Endodermal cell (in vitro differentiated cells): ENCODE measurements around the gene COL23A1. TPM values are rescaled to one million over a fixed set of nuclear protein-coding genes. Genes with fewer than 3 reads are reported as not detected.

ENCODE experiments used
- DNase-seq: peaks from one replicate; pipeline ENCODE4 v3.0.0-alpha.2; 2017
- H3K27ac ChIP-seq: 2 replicates; pipeline ENCODE4 v1.5.1; 2013; ENCODE audit warnings: mild to moderate bottlenecking, low read depth, low read length, moderate library complexity
- H3K27me3 ChIP-seq: 2 replicates; pipeline ENCODE4 v1.6.1; 2013; ENCODE audit warnings: mild to moderate bottlenecking, low read length, moderate library complexity; ENCODE audit not compliant: insufficient read depth, control insufficient read depth, poor library complexity, severe bottlenecking
- H3K36me3 ChIP-seq: 2 replicates; pipeline ENCODE4 v1.7.0; 2013; ENCODE audit warnings: mild to moderate bottlenecking, low read length, moderate library complexity; ENCODE audit not compliant: control insufficient read depth, insufficient read depth
- H3K4me1 ChIP-seq: one replicate; pipeline ENCODE4 v1.7.0; 2013; ENCODE audit warnings: low read length; ENCODE audit not compliant: control insufficient read depth, insufficient read depth
- H3K4me3 ChIP-seq: 2 replicates; pipeline ENCODE4 v1.5.1; 2013; ENCODE audit warnings: mild to moderate bottlenecking, low read length, moderate library complexity
- H3K9ac ChIP-seq: 2 replicates; pipeline ENCODE4 v1.6.1; 2013; ENCODE audit warnings: mild to moderate bottlenecking, low read length, moderate library complexity; ENCODE audit not compliant: poor library complexity, severe bottlenecking; ENCODE audit errors: extremely low read depth
- H3K9me3 ChIP-seq: 2 replicates; pipeline ENCODE4 v1.6.1; 2013; ENCODE audit warnings: mild to moderate bottlenecking, low read length, moderate library complexity; ENCODE audit not compliant: control insufficient read depth
- H3K27ac Mint-ChIP-seq: 2 replicates; pipeline ENCODE4 v1.8.0; 2020; ENCODE audit warnings: mixed read lengths
- H3K27me3 Mint-ChIP-seq: 2 replicates; pipeline ENCODE4 v1.8.0; 2021; ENCODE audit warnings: mild to moderate bottlenecking, mixed read lengths; ENCODE audit not compliant: insufficient read depth
- H3K36me3 Mint-ChIP-seq: 2 replicates; pipeline ENCODE4 v1.8.0; 2020; ENCODE audit warnings: low read depth, mixed read lengths
- H3K4me1 Mint-ChIP-seq: 2 replicates; pipeline ENCODE4 v1.8.0; 2020; ENCODE audit warnings: mixed read lengths
- H3K4me3 Mint-ChIP-seq: 2 replicates; pipeline ENCODE4 v1.8.0; 2020; ENCODE audit warnings: mild to moderate bottlenecking, moderate library complexity, mixed read lengths
- H3K9me3 Mint-ChIP-seq: 2 replicates; pipeline ENCODE4 v1.8.0; 2020; ENCODE audit warnings: mild to moderate bottlenecking, mixed read lengths
- CTCF ChIP-seq: fragments of 200-600 bp; sonication (generic); conservative IDR thresholded peaks from 2 replicates; pipeline ENCODE4 v1.5.0; 2021; ENCODE audit warnings: antibody characterized with exemption, mild to moderate bottlenecking
- WGBS, 2 experiments: methylation state at CpG; one replicate each; pipeline versions ENCODE4 v1.1.5 to v1.1.7; 2013; ENCODE audit warnings: missing lambda C conversion rate in 2 of 2, mixed read lengths in 1 of 2; ENCODE audit not compliant: insufficient coverage in 1 of 2, insufficient read length in 1 of 2; 5-methylcytosine and 5-hydroxymethylcytosine counted together
- total RNA-seq, 2 donors: library from RNA; stranded (reverse); fragmentation: NEBNext Ultra II Directional in 1 of 2; extraction: Animal tissue kit (Norgen Biotek cat#: 25700) in 1 of 2; gene quantifications; 2 replicates in 1 of 2; 3 replicates in 1 of 2; pipeline ENCODE4 v1.2.1, GENCODE V29; 2021

The COL23A1 gene
- total RNA-seq, 2 donors from 2014 or later, result 50.2 to 71.3 TPM

GRCh38 chr5:178250263-178250662, 339.9 kb downstream of the COL23A1 start:
- Mint-ChIP-seq H3K36me3 (peaks cover 6% of the 10 kb centered on the region), H3K27me3 (peaks cover 2% of the 10 kb centered on the region), H3K9me3 (no peaks in the 10 kb centered on the region), H3K4me3 (no peak overlapping the region), H3K27ac (no peak overlapping the region), H3K4me1 (peaks cover 5% of the 10 kb centered on the region)
- Histone ChIP-seq H3K4me1 (no peaks in the 10 kb centered on the region), H3K27me3 (no peaks in the 10 kb centered on the region), H3K27ac (no peak overlapping the region), H3K9ac (no peak overlapping the region), H3K36me3 (no peaks in the 10 kb centered on the region), H3K9me3 (no peaks in the 10 kb centered on the region), H3K4me3 (no peak overlapping the region)
- DNase-seq, result no peak
- WGBS, 2 experiments, result 89 to 92% methylated on average over 4 to 6 of the region's 6 CpGs
- TF ChIP-seq CTCF, result no peak

GRCh38 chr5:178249191-178249989, 340.8 kb downstream of the COL23A1 start:
- 83 to 88% methylated on average over 6 to 13 of the region's 13 CpGs for WGBS, 2 experiments

GRCh38 chr5:178248750-178249149, 341.4 kb downstream of the COL23A1 start:
- Histone ChIP-seq H3K4me3 (no peak overlapping the region), H3K9me3 (no peaks in the 10 kb centered on the region), H3K4me1 (no peaks in the 10 kb centered on the region), H3K27me3 (no peaks in the 10 kb centered on the region), H3K27ac (no peak overlapping the region), H3K36me3 (no peaks in the 10 kb centered on the region), H3K9ac (no peak overlapping the region)
- no peak overlapping the region for H3K4me3 Mint-ChIP-seq
- no peak for TF ChIP-seq CTCF
- no peak overlapping the region for H3K27ac Mint-ChIP-seq
- no peaks in the 10 kb centered on the region for H3K9me3 Mint-ChIP-seq
- WGBS, 2 experiments, result 93% methylated on average over 16 to 18 of the region's 18 CpGs
- peaks cover 4% of the 10 kb centered on the region for H3K27me3 Mint-ChIP-seq
- H3K4me1 Mint-ChIP-seq, result peaks cover 5% of the 10 kb centered on the region
- no peaks in the 10 kb centered on the region for H3K36me3 Mint-ChIP-seq
- DNase-seq, result no peak

More at GRCh38 chr5:178249191-178249989, 340.8 kb downstream of the COL23A1 start:
- TF ChIP-seq CTCF, result no peak
- no peaks in the 10 kb centered on the region for H3K9me3 Mint-ChIP-seq
- no peak overlapping the region for H3K27ac Mint-ChIP-seq
- Histone ChIP-seq H3K36me3 (no peaks in the 10 kb centered on the region), H3K9ac (no peak overlapping the region), H3K27me3 (no peaks in the 10 kb centered on the region), H3K27ac (no peak overlapping the region), H3K4me3 (no peak overlapping the region), H3K9me3 (no peaks in the 10 kb centered on the region), H3K4me1 (no peaks in the 10 kb centered on the region)
- no peak overlapping the region for H3K4me3 Mint-ChIP-seq
- DNase-seq, result no peak
- H3K27me3 Mint-ChIP-seq, result peaks cover 2% of the 10 kb centered on the region
- peaks cover 5% of the 10 kb centered on the region for H3K4me1 Mint-ChIP-seq
- H3K36me3 Mint-ChIP-seq, result peaks cover 4% of the 10 kb centered on the region
